ENCODE measurements around the gene EPB41L4B.
"Not testable (repeated sequence)": the region's sequence is repeated elsewhere in the genome, so short reads cannot be mapped to it uniquely, and the experiment has no call there.

The EPB41L4B gene

GRCh38 chr9:109150925-109151545 is 169.8 kb downstream of the EPB41L4B start:
- no peak for DNase-seq

- no peak for DNase-seq
These were observed 171.1 kb downstream of the EPB41L4B start for GRCh38 chr9:109149722-109150121.

- no peak for DNase-seq
These were observed 171.8 kb downstream of the EPB41L4B start for GRCh38 chr9:109149089-109149488.

- no peak for DNase-seq
These were observed 175.8 kb downstream of the EPB41L4B start for GRCh38 chr9:109145051-109145450.

- no peak for DNase-seq
These were observed 176.8 kb downstream of the EPB41L4B start for GRCh38 chr9:109143881-109144562.

- no peak for DNase-seq
These were observed 179.5 kb downstream of the EPB41L4B start for GRCh38 chr9:109141375-109141774.

- no peak for DNase-seq
These were observed 181.0 kb downstream of the EPB41L4B start for GRCh38 chr9:109139851-109140250.

GRCh38 chr9:109138421-109138820 is 182.4 kb downstream of the EPB41L4B start:
- DNase-seq, result no peak

GRCh38 chr9:109134167-109134578 is 186.7 kb downstream of the EPB41L4B start:
- no peak for DNase-seq

- no peak for DNase-seq
These were observed 187.3 kb downstream of the EPB41L4B start for GRCh38 chr9:109133533-109133932.

- DNase-seq, result no peak
These were observed 188.3 kb downstream of the EPB41L4B start for GRCh38 chr9:109132567-109133021.

GRCh38 chr9:109129470-109130197 is 191.2 kb downstream of the EPB41L4B start:
- no peak for DNase-seq

GRCh38 chr9:109126671-109127070 is 194.2 kb downstream of the EPB41L4B start:
- DNase-seq, result not testable (repeated sequence)

GRCh38 chr9:109124121-109124520 is 196.7 kb downstream of the EPB41L4B start:
- DNase-seq, result no peak

- DNase-seq, result no peak
These were observed 197.9 kb downstream of the EPB41L4B start for GRCh38 chr9:109122726-109123621.
